WTC11 (cell line): Measurements from ENCODE around the gene WDR27. TPM values are rescaled to one million over a fixed set of nuclear protein-coding genes. Genes with fewer than 3 reads are reported as not detected.

Experiments used
- ATAC-seq: fragments of 200-7000 bp; cut with Tn5 transposase; 2 replicates; pipeline ENCODE4 v1.10.0; 2021; ENCODE audit warnings: mild to moderate bottlenecking, moderate library complexity
- CTCF ChIA-PET: fragments of 300-600 bp; sonication (Branson Sonifier 250); formaldehyde crosslinking; loops from one replicate; lab custom pipeline; 2021; ENCODE audit warnings: antibody characterized with exemption; lab: Charles Lee
- POLR2A ChIA-PET: fragments of 350-600 bp; sonication (Branson Sonifier 250); formaldehyde crosslinking; loops from one replicate; lab custom pipeline; 2021; ENCODE audit warnings: antibody characterized with exemption; lab: Charles Lee
- DNase-seq: peaks from one replicate; pipeline ENCODE4 v3.0.0; 2021; ENCODE audit warnings: low spot score
- H3K27ac Mint-ChIP-seq: 2 replicates; pipeline ENCODE4 v1.8.0; 2021; ENCODE audit warnings: mixed read lengths
- H3K27me3 Mint-ChIP-seq: 2 replicates; pipeline ENCODE4 v1.8.0; 2021; ENCODE audit warnings: low read depth, mild to moderate bottlenecking, moderate library complexity, mixed read lengths
- H3K36me3 Mint-ChIP-seq: 2 replicates; pipeline ENCODE4 v1.8.0; 2021; ENCODE audit warnings: mixed read lengths
- H3K4me1 Mint-ChIP-seq: 2 replicates; pipeline ENCODE4 v1.8.0; 2022; ENCODE audit warnings: mixed read lengths
- H3K4me3 Mint-ChIP-seq: 2 replicates; pipeline ENCODE4 v1.8.0; 2021; ENCODE audit warnings: mild to moderate bottlenecking, moderate library complexity, mixed read lengths
- H3K9me3 Mint-ChIP-seq: 2 replicates; pipeline ENCODE4 v1.8.0; 2021; ENCODE audit warnings: mixed read lengths
- ETV6 ChIP-seq: sonication (generic); formaldehyde crosslinking; IDR thresholded peaks from 2 replicates; pipeline ENCODE4 v1.8.1; 2022; ENCODE audit warnings: mild to moderate bottlenecking, missing genetic modification reagents
- JAZF1 ChIP-seq: fragments of 250-450 bp; sonication (Bioruptor Pico); IDR thresholded peaks from 2 replicates; pipeline ENCODE4 v1.9.0; 2021; ENCODE audit warnings: moderate library complexity, mild to moderate bottlenecking, inconsistent platforms
- MAX ChIP-seq: sonication (generic); formaldehyde crosslinking; IDR thresholded peaks from 2 replicates; pipeline ENCODE4 v1.8.0; 2022; ENCODE audit warnings: mild to moderate bottlenecking, missing genetic modification reagents
- NR2C2 ChIP-seq: sonication (generic); formaldehyde crosslinking; IDR thresholded peaks from 2 replicates; pipeline ENCODE4 v1.8.0; 2022; ENCODE audit warnings: mild to moderate bottlenecking, missing genetic modification reagents
- OVOL2 ChIP-seq: fragments of 250-450 bp; sonication (Bioruptor Pico); IDR thresholded peaks from 2 replicates; pipeline ENCODE4 v1.9.0; 2021; ENCODE audit warnings: mild to moderate bottlenecking, borderline replicate concordance
- PRDM15 ChIP-seq: sonication (generic); formaldehyde crosslinking; IDR thresholded peaks from 2 replicates; pipeline ENCODE4 v1.8.0; 2022; ENCODE audit warnings: missing genetic modification reagents
- SP1 ChIP-seq: sonication (generic); formaldehyde crosslinking; conservative IDR thresholded peaks from 2 replicates; pipeline ENCODE4 v1.8.1; 2022; ENCODE audit warnings: missing genetic modification reagents
- USF1 ChIP-seq: sonication (generic); formaldehyde crosslinking; IDR thresholded peaks from 2 replicates; pipeline ENCODE4 v1.8.0; 2022; ENCODE audit warnings: mild to moderate bottlenecking, missing genetic modification reagents
- ZBTB43 ChIP-seq: sonication (generic); formaldehyde crosslinking; IDR thresholded peaks from 2 replicates; pipeline ENCODE4 v1.8.1; 2023; ENCODE audit warnings: mild to moderate bottlenecking, missing genetic modification reagents
- ZNF423 ChIP-seq: fragments of 250-450 bp; sonication (Bioruptor Pico); IDR thresholded peaks from 2 replicates; pipeline ENCODE4 v2.1.2; 2022; ENCODE audit warnings: mild to moderate bottlenecking, moderate library complexity
- total RNA-seq: library from RNA; stranded (reverse); gene quantifications from 3 replicates; pipeline ENCODE4 v1.2.3, GENCODE V29; 2021
- TF ChIP-seq, protein P1 (sequence below): fragments of 250-450 bp; sonication (Bioruptor Pico); IDR thresholded peaks from 2 replicates; pipeline ENCODE4 v1.8.0; 2021; ENCODE audit warnings: mild to moderate bottlenecking
- TF ChIP-seq, protein P2 (sequence below): fragments of 200-600 bp; IDR thresholded peaks from 2 replicates; pipeline ENCODE4 v1.8.0; 2022; ENCODE audit warnings: antibody characterized with exemption

WDR27 gene
- total RNA-seq, 1 experiment from 2014 or later, result 126 TPM

GRCh38 chr6:169503422-169504152 is 198.2 kb downstream of the WDR27 start:
- DNase-seq (no peak), ATAC-seq (no peak)
- no peak overlapping the region for H3K4me3 Mint-ChIP-seq
- no peaks in the 10 kb centered on the region; the same call in 1 of the 2 replicates for H3K27me3 Mint-ChIP-seq
- H3K36me3 Mint-ChIP-seq, result peaks cover 9% of the 10 kb centered on the region
- peaks cover 8% of the 10 kb centered on the region for H3K4me1 Mint-ChIP-seq
- H3K27ac Mint-ChIP-seq, result no peak overlapping the region
- POLR2A ChIA-PET, result no interaction called here
- TF ChIP-seq SP1 (CRISPR knock-in tag) (no peak), OVOL2 (CRISPR knock-in tag) (no peak), JAZF1 (CRISPR knock-in tag) (no peak), USF1 (CRISPR knock-in tag) (no peak), NR2C2 (no peak), ZBTB43 (CRISPR knock-in tag) (no peak), MAX (CRISPR knock-in tag) (no peak), ETV6 (CRISPR knock-in tag) (no peak)
- TF ChIP-seq, protein P1, sequence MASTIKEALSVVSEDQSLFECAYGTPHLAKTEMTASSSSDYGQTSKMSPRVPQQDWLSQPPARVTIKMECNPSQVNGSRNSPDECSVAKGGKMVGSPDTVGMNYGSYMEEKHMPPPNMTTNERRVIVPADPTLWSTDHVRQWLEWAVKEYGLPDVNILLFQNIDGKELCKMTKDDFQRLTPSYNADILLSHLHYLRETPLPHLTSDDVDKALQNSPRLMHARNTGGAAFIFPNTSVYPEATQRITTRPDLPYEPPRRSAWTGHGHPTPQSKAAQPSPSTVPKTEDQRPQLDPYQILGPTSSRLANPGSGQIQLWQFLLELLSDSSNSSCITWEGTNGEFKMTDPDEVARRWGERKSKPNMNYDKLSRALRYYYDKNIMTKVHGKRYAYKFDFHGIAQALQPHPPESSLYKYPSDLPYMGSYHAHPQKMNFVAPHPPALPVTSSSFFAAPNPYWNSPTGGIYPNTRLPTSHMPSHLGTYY (CRISPR knock-in tag), result no peak
- TF ChIP-seq, protein P2, sequence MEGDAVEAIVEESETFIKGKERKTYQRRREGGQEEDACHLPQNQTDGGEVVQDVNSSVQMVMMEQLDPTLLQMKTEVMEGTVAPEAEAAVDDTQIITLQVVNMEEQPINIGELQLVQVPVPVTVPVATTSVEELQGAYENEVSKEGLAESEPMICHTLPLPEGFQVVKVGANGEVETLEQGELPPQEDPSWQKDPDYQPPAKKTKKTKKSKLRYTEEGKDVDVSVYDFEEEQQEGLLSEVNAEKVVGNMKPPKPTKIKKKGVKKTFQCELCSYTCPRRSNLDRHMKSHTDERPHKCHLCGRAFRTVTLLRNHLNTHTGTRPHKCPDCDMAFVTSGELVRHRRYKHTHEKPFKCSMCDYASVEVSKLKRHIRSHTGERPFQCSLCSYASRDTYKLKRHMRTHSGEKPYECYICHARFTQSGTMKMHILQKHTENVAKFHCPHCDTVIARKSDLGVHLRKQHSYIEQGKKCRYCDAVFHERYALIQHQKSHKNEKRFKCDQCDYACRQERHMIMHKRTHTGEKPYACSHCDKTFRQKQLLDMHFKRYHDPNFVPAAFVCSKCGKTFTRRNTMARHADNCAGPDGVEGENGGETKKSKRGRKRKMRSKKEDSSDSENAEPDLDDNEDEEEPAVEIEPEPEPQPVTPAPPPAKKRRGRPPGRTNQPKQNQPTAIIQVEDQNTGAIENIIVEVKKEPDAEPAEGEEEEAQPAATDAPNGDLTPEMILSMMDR, result no peak
- TF ChIP-seq, all 79 proteins: peak for 0
- CTCF ChIA-PET, result no interaction called here
- H3K9me3 Mint-ChIP-seq, result peaks cover 18% of the 10 kb centered on the region

GRCh38 chr6:169502445-169502844 is 199.4 kb downstream of the WDR27 start:
- TF ChIP-seq ZNF423 (CRISPR knock-in tag), result no peak
- TF ChIP-seq PRDM15 (CRISPR knock-in tag), result peak; percentile 49
- Mint-ChIP-seq H3K27me3 (no peaks in the 10 kb centered on the region; the same call in 1 of the 2 replicates), H3K4me1 (peaks cover 8% of the 10 kb centered on the region), H3K27ac (no peak overlapping the region), H3K4me3 (no peak overlapping the region), H3K9me3 (peaks cover 8% of the 10 kb centered on the region; the same call in 1 of the 2 replicates), H3K36me3 (no peaks in the 10 kb centered on the region)
- no peak for DNase-seq
- ChIA-PET POLR2A (no interaction called here), CTCF (no interaction called here)
- ATAC-seq, result no peak
